Measurements from ENCODE around the gene NANS. TPM values are rescaled to one million over a fixed set of nuclear protein-coding genes. Genes with fewer than 3 reads are reported as not detected.

NANS gene
- total RNA-seq, 1 donor from 2014 or later: 54.8 TPM

DNA sequence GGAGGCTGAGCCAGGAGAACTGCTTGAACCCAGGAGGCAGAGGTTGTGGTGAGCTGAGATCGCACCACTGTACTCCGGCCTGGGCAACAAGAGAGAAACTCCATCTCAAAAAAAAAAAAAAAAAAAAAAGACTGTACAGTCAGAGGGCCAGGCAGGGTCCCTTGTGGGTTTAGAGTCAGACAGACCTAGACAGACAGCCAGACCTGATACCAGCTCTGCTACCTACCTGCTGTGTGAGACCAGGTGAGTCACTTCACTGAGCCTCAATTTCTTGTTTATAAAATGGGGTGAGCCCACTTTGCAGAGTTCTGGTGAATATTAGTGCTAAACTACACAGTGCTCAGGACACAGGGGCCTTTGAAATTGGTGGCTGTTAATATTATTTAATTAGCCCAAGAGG is 42.8 kb downstream of the NANS start:
- DNase-seq (ENCODE audit: low spot score): no peak
- TF ChIP-seq, protein P1, sequence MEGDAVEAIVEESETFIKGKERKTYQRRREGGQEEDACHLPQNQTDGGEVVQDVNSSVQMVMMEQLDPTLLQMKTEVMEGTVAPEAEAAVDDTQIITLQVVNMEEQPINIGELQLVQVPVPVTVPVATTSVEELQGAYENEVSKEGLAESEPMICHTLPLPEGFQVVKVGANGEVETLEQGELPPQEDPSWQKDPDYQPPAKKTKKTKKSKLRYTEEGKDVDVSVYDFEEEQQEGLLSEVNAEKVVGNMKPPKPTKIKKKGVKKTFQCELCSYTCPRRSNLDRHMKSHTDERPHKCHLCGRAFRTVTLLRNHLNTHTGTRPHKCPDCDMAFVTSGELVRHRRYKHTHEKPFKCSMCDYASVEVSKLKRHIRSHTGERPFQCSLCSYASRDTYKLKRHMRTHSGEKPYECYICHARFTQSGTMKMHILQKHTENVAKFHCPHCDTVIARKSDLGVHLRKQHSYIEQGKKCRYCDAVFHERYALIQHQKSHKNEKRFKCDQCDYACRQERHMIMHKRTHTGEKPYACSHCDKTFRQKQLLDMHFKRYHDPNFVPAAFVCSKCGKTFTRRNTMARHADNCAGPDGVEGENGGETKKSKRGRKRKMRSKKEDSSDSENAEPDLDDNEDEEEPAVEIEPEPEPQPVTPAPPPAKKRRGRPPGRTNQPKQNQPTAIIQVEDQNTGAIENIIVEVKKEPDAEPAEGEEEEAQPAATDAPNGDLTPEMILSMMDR (IDR thresholded peaks at IDR 0.05): no peak
- Mint-ChIP-seq H3K36me3 (ENCODE audit: low read depth) (no peaks in the 10 kb centered on the region), H3K9me3 (ENCODE audit: low read depth) (no peaks in the 10 kb centered on the region), H3K4me3 (ENCODE audit: unreplicated experiment) (no peak overlapping the region), H3K4me1 (ENCODE audit: low read depth) (no peaks in the 10 kb centered on the region), H3K27me3 (ENCODE audit: low read depth) (no peaks in the 10 kb centered on the region), H3K27ac (ENCODE audit: unreplicated experiment) (no peak overlapping the region)

DNA sequence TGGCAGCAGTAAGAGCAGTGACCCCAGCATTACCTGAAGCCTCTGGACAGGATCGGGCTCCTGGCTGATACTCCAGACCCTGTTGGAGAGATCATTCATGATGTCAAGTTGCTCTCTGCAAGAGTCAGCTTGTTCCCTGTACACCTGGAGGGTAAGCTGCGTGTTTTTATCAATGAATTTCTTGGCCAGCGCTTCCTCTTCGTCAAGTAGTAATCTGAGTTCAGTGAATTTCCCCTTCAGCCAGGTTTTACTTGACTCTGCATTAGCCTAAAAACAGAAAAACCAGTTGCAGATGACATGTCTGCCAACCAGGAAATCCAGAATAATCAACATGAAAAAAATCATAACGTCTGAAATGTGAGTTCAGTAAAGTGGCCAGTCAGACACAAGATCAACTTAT is 43.4 kb downstream of the NANS start:
- Mint-ChIP-seq H3K9me3 (ENCODE audit: low read depth) (no peaks in the 10 kb centered on the region), H3K27me3 (ENCODE audit: low read depth) (no peaks in the 10 kb centered on the region), H3K4me1 (ENCODE audit: low read depth) (no peaks in the 10 kb centered on the region), H3K4me3 (ENCODE audit: unreplicated experiment) (no peak overlapping the region), H3K27ac (ENCODE audit: unreplicated experiment) (no peak overlapping the region), H3K36me3 (ENCODE audit: low read depth) (no peaks in the 10 kb centered on the region)
- no peak for DNase-seq (ENCODE audit: low spot score)
- TF ChIP-seq, protein P1 (IDR thresholded peaks at IDR 0.05): no peak

DNA sequence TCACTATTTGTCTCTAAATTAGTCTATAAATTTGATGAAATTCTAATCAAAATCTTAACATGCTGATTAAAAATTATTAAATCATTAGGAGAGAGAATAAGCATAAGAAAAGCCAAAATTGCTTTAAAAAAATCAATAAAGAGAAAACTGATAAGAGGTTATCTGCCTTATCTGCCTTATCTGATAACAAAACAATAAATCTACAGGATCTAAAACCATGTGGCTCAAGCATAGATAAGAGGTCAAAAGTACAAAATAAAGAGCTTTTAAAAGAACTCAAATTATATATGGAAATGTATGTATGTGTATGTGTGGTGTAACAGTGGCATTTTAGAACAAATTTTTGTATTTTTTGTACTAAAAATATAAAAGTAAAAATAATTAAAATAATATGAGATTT is 43.9 kb downstream of the NANS start:
- no peak for DNase-seq (ENCODE audit: low spot score)
- no peaks in the 10 kb centered on the region for H3K27me3 Mint-ChIP-seq (ENCODE audit: low read depth)
- H3K9me3 Mint-ChIP-seq (ENCODE audit: low read depth): no peaks in the 10 kb centered on the region
- no peaks in the 10 kb centered on the region for H3K36me3 Mint-ChIP-seq (ENCODE audit: low read depth)
- TF ChIP-seq, protein P1 (IDR thresholded peaks at IDR 0.05): no peak
- no peak overlapping the region for H3K27ac Mint-ChIP-seq (ENCODE audit: unreplicated experiment)
- no peaks in the 10 kb centered on the region for H3K4me1 Mint-ChIP-seq (ENCODE audit: low read depth)
- no peak overlapping the region for H3K4me3 Mint-ChIP-seq (ENCODE audit: unreplicated experiment)

DNA sequence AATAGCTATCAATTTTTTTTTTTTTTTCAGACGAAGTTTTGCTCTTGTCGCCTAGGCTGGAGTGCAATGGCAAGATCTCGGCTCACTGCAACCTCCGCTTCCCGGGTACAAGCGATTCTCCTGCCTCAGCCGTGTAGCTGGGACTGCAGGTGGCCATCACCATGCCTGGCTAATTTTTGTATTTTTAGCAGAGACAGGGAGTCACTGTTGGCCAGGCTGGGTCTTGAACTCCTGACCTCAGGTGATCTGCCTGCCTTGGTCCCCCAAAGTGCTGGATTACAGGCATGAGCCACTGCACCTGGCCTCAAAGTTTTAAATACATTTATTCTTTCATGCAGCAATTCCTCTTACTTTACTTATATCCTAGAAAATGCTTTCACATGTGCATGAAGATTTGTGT is 44.9 kb downstream of the NANS start:
- Mint-ChIP-seq H3K27ac (ENCODE audit: unreplicated experiment) (no peak overlapping the region), H3K36me3 (ENCODE audit: low read depth) (no peaks in the 10 kb centered on the region), H3K4me3 (ENCODE audit: unreplicated experiment) (no peak overlapping the region), H3K27me3 (ENCODE audit: low read depth) (no peaks in the 10 kb centered on the region), H3K9me3 (ENCODE audit: low read depth) (peaks cover 5% of the 10 kb centered on the region), H3K4me1 (ENCODE audit: low read depth) (no peaks in the 10 kb centered on the region)
- DNase-seq (ENCODE audit: low spot score): no peak
- TF ChIP-seq, protein P1 (IDR thresholded peaks at IDR 0.05): no peak

DNA sequence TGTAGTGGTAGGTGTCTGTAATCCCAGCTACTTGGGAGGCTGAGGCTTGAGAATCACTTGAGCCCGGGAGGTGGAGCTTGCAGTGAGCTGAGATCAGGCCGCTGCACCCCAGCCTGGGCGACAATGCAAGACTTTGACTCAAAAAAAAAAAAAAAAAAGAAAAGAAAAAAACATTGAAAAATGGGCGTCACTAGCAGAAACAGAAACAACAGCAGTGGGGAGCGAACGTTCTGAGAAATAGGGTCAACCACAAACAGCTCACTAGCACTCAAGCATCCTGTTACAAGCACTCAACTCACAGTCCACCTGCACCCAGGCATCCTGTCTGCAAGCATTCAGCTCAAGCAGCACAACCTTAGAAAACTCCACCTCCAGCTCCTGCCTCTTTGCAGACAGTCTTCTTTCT is 45.3 kb downstream of the NANS start:
- H3K27ac Mint-ChIP-seq (ENCODE audit: unreplicated experiment): no peak overlapping the region
- no peaks in the 10 kb centered on the region for H3K27me3 Mint-ChIP-seq (ENCODE audit: low read depth)
- no peak for DNase-seq (ENCODE audit: low spot score)

More for the DNA sequence above, 45.3 kb downstream of the NANS start:
- Mint-ChIP-seq H3K36me3 (ENCODE audit: low read depth) (no peaks in the 10 kb centered on the region), H3K4me1 (ENCODE audit: low read depth) (no peaks in the 10 kb centered on the region), H3K9me3 (ENCODE audit: low read depth) (peaks cover 6% of the 10 kb centered on the region), H3K4me3 (ENCODE audit: unreplicated experiment) (no peak overlapping the region)
- TF ChIP-seq, protein P1 (IDR thresholded peaks at IDR 0.05): no peak
